Measurements from ENCODE around the gene SLC10A6. TPM values are rescaled to one million over a fixed set of nuclear protein-coding genes. Genes with fewer than 3 reads are reported as not detected.

Gene SLC10A6
- total RNA-seq, 1 experiment from 2014 or later, result not detected

DNA sequence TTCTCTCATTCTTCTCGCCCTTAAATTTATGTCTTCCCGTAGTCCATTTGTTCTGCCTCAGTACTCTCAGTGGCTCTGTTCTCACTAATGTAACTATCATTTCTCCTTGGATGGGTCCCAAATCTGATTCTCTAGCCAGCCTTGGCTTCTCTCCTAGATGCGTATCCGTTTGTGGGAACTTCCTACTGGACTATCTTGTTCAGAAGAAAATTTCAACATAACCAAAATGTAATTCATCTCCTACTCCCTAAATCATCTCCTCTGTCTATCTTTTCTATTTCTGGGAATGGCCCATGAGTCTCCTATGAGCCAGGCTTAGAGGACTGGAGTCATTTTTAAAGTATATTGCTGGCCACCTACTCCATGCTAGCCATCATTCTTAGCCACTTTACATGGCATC, 47.4 kb upstream of the SLC10A6 start:
- POLR2A ChIA-PET, result no interaction called here
- H3K9me3 ChIP-seq, result no peaks in the 10 kb centered on the region

DNA sequence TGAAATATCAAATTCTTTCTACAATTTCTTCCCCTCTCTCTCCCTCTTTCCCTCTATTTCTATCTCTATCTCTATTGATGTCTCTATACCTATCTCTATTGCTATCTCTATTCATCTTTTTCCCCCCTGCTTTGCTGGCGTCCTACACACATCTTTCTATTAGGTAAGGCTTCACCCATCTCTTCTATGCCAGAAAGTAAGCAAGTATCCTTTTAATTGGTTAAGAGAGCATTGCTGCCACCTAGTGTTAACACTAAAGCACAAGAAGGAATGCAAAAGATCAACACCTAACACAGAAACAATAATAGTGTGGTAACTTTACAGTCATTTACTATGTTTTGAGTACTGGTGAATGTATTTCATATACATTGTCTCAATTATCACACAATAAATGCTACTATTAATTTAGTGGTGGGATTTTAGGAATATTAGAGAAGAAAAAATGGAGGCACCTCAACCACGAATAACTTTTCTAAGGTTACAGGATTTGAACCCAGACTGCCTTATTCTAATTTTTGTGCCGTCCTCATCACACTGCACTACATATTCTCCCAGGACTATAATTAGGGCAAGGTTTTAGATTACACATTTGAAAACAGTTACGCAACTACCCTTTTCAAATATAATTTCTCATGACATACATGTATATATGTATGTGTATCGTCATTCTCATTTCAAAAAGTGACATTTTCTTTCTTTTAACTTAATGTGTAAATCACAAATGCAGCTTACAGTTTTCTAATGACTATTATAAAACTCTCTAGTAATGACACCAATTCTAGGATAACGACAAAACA, 46.7 kb upstream of the SLC10A6 start:
- no peaks in the 10 kb centered on the region for H3K9me3 Mint-ChIP-seq (ENCODE audit: unreplicated experiment)
- CTCF ChIA-PET, result interaction anchor here (1.4 kb wide), 1 partner anchor 397 kb away, joined by 10 read pairs; no protein-coding TSS in a partner anchor
- Histone ChIP-seq H3K9me3 (no peaks in the 10 kb centered on the region), H3K4me3 (ENCODE audit: low read depth, low read length) (no peak overlapping the region), H3K27me3 (replicated peaks; ENCODE audit: control insufficient read depth, insufficient read depth, low read length) (no peaks in the 10 kb centered on the region), H3K36me3 (ENCODE audit: control insufficient read depth, insufficient read depth, low read length) (no peaks in the 10 kb centered on the region), H3K4me1 (no peaks in the 10 kb centered on the region)
- peak in 1 of 2 experiments; percentile 61 for DNase-seq
- no peaks in the 10 kb centered on the region for H3K27me3 Mint-ChIP-seq (ENCODE audit: insufficient read depth, unreplicated experiment)
- POLR2A ChIA-PET, result no interaction called here
- peaks cover 6% of the 10 kb centered on the region for H3K4me1 Mint-ChIP-seq (ENCODE audit: low read depth, unreplicated experiment)
- no peaks in the 10 kb centered on the region for H3K36me3 Mint-ChIP-seq (ENCODE audit: insufficient read depth, unreplicated experiment)
- H3K27ac Mint-ChIP-seq (ENCODE audit: unreplicated experiment), result no peak overlapping the region
- peak; percentile 52 to 59 for TF ChIP-seq CTCF (IDR thresholded peaks at IDR 0.05; ENCODE audit: insufficient read depth in 1 of 2, low read depth in 1 of 2, low read length in 1 of 2, severe bottlenecking in 1 of 2, unreplicated experiment in 1 of 2)
- intact Hi-C loops (cut with micrococcal nuclease; ENCODE audit: unreplicated experiment), result loop anchor here (1.0 to 5.0 kb wide), 4 partner anchors 243 to 639 kb away; partner anchors contain the start of gene PTPN13
- no TSS peak for BruUV-seq (replicated peaks)
- H3K4me3 Mint-ChIP-seq (ENCODE audit: unreplicated experiment), result no peak overlapping the region

More for the DNA sequence above, 47.4 kb upstream of the SLC10A6 start:
- H3K27ac Mint-ChIP-seq (ENCODE audit: unreplicated experiment), result no peak overlapping the region
- no peak for TF ChIP-seq CTCF (IDR thresholded peaks at IDR 0.05; ENCODE audit: insufficient read depth in 1 of 2, low read depth in 1 of 2, low read length in 1 of 2, severe bottlenecking in 1 of 2, unreplicated experiment in 1 of 2)
- Histone ChIP-seq H3K4me1 (no peaks in the 10 kb centered on the region), H3K36me3 (ENCODE audit: control insufficient read depth, insufficient read depth, low read length) (no peaks in the 10 kb centered on the region), H3K4me3 (ENCODE audit: low read depth, low read length) (no peak overlapping the region), H3K27me3 (replicated peaks; ENCODE audit: control insufficient read depth, insufficient read depth, low read length) (no peaks in the 10 kb centered on the region)
- no peak for DNase-seq
- H3K27me3 Mint-ChIP-seq (ENCODE audit: insufficient read depth, unreplicated experiment), result no peaks in the 10 kb centered on the region
- H3K36me3 Mint-ChIP-seq (ENCODE audit: insufficient read depth, unreplicated experiment), result no peaks in the 10 kb centered on the region
- no TSS peak for BruUV-seq (replicated peaks)
- CTCF ChIA-PET, result no interaction called here
- no peak overlapping the region for H3K4me3 Mint-ChIP-seq (ENCODE audit: unreplicated experiment)
- H3K9me3 Mint-ChIP-seq (ENCODE audit: unreplicated experiment), result peaks cover 4% of the 10 kb centered on the region
- intact Hi-C loops (cut with micrococcal nuclease; ENCODE audit: unreplicated experiment), result loop anchor here (5.0 kb wide), 1 partner anchor 639 kb away; no protein-coding TSS in a partner anchor
- H3K4me1 Mint-ChIP-seq (ENCODE audit: low read depth, unreplicated experiment), result peaks cover 8% of the 10 kb centered on the region

GRCh38 chr4:86894455-86894854, 45.3 kb upstream of the SLC10A6 start:
- H3K9me3 ChIP-seq, result no peaks in the 10 kb centered on the region
- H3K36me3 Mint-ChIP-seq (ENCODE audit: insufficient read depth, unreplicated experiment), result no peaks in the 10 kb centered on the region
- no peaks in the 10 kb centered on the region for H3K27me3 ChIP-seq (replicated peaks; ENCODE audit: control insufficient read depth, insufficient read depth, low read length)
- H3K36me3 ChIP-seq (ENCODE audit: control insufficient read depth, insufficient read depth, low read length), result no peaks in the 10 kb centered on the region
- no peak for TF ChIP-seq CTCF (IDR thresholded peaks at IDR 0.05; ENCODE audit: insufficient read depth in 1 of 2, low read depth in 1 of 2, low read length in 1 of 2, severe bottlenecking in 1 of 2, unreplicated experiment in 1 of 2)
- BruUV-seq (replicated peaks), result no TSS peak
- ChIA-PET CTCF (interaction anchor here (0.6 to 1.4 kb wide), 3 partner anchors 14 to 396 kb away, joined by 3 to 10 read pairs (median 3); no protein-coding TSS in a partner anchor), POLR2A (no interaction called here)
- H3K27ac Mint-ChIP-seq (ENCODE audit: unreplicated experiment), result no peak overlapping the region
- H3K27me3 Mint-ChIP-seq (ENCODE audit: insufficient read depth, unreplicated experiment), result no peaks in the 10 kb centered on the region
- DNase-seq, result no peak
- H3K4me1 ChIP-seq, result no peaks in the 10 kb centered on the region
- peaks cover 6% of the 10 kb centered on the region for H3K4me1 Mint-ChIP-seq (ENCODE audit: low read depth, unreplicated experiment)
- H3K4me3 Mint-ChIP-seq (ENCODE audit: unreplicated experiment), result no peak overlapping the region
- intact Hi-C loops (cut with micrococcal nuclease; ENCODE audit: unreplicated experiment), result loop anchor here (2.0 to 5.0 kb wide), 3 partner anchors 37 to 300 kb away; partner anchors contain the start of gene PTPN13
- H3K4me3 ChIP-seq (ENCODE audit: low read depth, low read length), result no peak overlapping the region
- no peaks in the 10 kb centered on the region for H3K9me3 Mint-ChIP-seq (ENCODE audit: unreplicated experiment)

All from Caco-2 (cell line).